ENCODE measurements around the gene KBTBD13.

DNA sequence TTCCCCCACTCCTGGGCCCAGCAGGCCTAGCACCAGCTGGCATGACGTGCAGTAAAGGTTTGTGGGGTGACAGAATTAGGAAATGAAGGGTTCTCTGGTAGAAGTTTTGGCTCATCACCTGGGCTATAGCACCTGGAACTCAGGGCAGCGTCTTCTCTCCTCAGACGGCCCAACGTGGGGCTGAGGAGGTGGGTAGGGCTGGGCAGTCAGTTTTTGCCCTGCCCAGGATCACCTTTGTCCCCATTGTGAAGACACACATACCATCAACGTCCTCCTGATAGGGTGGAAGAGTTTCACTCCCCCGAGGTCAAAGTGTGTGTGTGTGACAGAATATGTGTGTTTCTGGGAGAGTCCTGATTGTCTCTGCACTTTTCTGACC is 12.1 kb downstream of the KBTBD13 start:
- TF ChIP-seq POLR2A (IDR thresholded peaks at IDR 0.05; ENCODE audit: low read length) (no peak), GATA1 (IDR thresholded peaks at IDR 0.05; ENCODE audit: low read depth, low read length) (no peak)
